MCF 10A (cell line): Measurements from ENCODE around the gene GJA8. TPM values are rescaled to one million over a fixed set of nuclear protein-coding genes. Genes with fewer than 3 reads are reported as not detected.

Experiments
- BruUV-seq: library from RNA; stranded (reverse); fragments of 400-500 nt; replicated peaks from 2 replicates; lab custom pipeline; 2021; lab: Mats Ljungman, UMichigan
- CTCF ChIA-PET: fragments of 300-600 bp; sonication (Branson Sonifier 250); formaldehyde crosslinking; extraction: SDS; loops from one replicate; lab custom pipeline; 2021; ENCODE audit warnings: antibody characterized with exemption, inconsistent platforms; lab: Yijun Ruan, JAX
- POLR2A ChIA-PET: fragments of 300-600, 350-650 bp; sonication (Branson Sonifier 250); formaldehyde crosslinking; extraction: SDS; loops from one replicate; lab custom pipeline; 2020; ENCODE audit warnings: antibody characterized with exemption, inconsistent platforms; lab: Yijun Ruan, JAX
- DNase-seq: peaks from one replicate; pipeline ENCODE4 v3.0.0-alpha.2; 2018; ENCODE audit not compliant: unreplicated experiment
- H3K27ac Mint-ChIP-seq: one replicate; pipeline ENCODE4 v1.8.0; 2022; ENCODE audit warnings: mild to moderate bottlenecking, low read depth, mixed read lengths; ENCODE audit not compliant: unreplicated experiment
- H3K27me3 Mint-ChIP-seq: one replicate; pipeline ENCODE4 v1.8.0; 2022; ENCODE audit warnings: mixed read lengths; ENCODE audit not compliant: insufficient read depth, unreplicated experiment
- H3K36me3 Mint-ChIP-seq: one replicate; pipeline ENCODE4 v1.8.0; 2022; ENCODE audit warnings: mild to moderate bottlenecking, moderate library complexity, mixed read lengths; ENCODE audit not compliant: insufficient read depth, unreplicated experiment
- H3K4me1 Mint-ChIP-seq: one replicate; pipeline ENCODE4 v1.8.0; 2022; ENCODE audit warnings: mixed read lengths; ENCODE audit not compliant: insufficient read depth, unreplicated experiment
- H3K4me3 Mint-ChIP-seq: one replicate; pipeline ENCODE4 v1.8.0; 2022; ENCODE audit warnings: mild to moderate bottlenecking, moderate library complexity, mixed read lengths; ENCODE audit not compliant: unreplicated experiment
- H3K9me3 Mint-ChIP-seq: one replicate; pipeline ENCODE4 v1.8.0; 2022; ENCODE audit warnings: mixed read lengths; ENCODE audit not compliant: unreplicated experiment
- intact Hi-C: fragments of 100-400 bp; cut with micrococcal nuclease; formaldehyde crosslinking; loops from 2 replicates; pipeline ENCODE4 v1.14.1; 2022
- total RNA-seq: library from RNA; stranded (reverse); gene quantifications from 2 replicates; pipeline ENCODE4 v1.2.3, GENCODE V29; 2022
- TF ChIP-seq, protein P1 (sequence below): fragments of 200-600 bp; IDR thresholded peaks from one replicate; pipeline ENCODE4 v1.8.0; 2022; ENCODE audit warnings: antibody characterized with exemption, mild to moderate bottlenecking; ENCODE audit not compliant: unreplicated experiment

The GJA8 gene
- total RNA-seq, 1 experiment from 2014 or later, result not detected

DNA sequence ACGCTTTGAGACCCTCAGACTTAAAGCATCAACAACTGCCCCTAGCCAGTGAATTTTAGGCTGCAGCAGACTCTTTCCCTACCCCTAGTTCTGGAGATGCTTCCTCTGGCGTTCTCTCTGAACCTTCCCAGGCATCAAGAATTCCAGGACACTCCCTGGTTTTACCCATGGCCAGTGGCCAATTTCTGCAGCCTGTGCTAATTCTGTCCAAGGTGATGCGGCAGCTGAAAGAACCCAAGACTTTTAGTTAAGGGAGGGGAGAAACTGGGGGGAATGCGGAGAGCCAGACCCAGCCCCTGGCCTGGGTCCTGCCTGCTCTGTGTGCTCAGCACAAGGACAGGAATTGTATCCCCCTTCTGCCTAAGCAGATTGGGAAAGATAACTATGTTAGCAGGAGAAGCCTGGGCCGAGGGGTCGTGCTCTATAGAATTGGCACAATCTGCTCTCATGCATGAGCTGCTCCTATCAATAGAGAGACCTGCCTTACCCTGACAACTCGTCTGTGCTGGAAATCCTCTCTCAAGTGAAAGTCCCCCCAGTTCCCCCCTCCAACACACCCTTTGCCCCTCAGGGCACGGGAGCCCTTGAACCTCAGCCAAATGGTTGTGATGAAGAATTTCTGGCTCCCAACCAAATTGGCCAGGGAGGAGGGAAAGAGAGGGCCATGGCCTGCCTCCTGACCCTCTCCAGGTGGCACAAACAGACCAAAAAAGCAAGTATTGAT lies 5.4 kb upstream of the GJA8 start:
- H3K9me3 Mint-ChIP-seq, result no peaks in the 10 kb centered on the region
- intact Hi-C loops, result no loop called here
- peak; percentile 86 for DNase-seq
- H3K4me3 Mint-ChIP-seq, result no peak overlapping the region
- peaks cover 16% of the 10 kb centered on the region for H3K4me1 Mint-ChIP-seq
- TF ChIP-seq, protein P1, sequence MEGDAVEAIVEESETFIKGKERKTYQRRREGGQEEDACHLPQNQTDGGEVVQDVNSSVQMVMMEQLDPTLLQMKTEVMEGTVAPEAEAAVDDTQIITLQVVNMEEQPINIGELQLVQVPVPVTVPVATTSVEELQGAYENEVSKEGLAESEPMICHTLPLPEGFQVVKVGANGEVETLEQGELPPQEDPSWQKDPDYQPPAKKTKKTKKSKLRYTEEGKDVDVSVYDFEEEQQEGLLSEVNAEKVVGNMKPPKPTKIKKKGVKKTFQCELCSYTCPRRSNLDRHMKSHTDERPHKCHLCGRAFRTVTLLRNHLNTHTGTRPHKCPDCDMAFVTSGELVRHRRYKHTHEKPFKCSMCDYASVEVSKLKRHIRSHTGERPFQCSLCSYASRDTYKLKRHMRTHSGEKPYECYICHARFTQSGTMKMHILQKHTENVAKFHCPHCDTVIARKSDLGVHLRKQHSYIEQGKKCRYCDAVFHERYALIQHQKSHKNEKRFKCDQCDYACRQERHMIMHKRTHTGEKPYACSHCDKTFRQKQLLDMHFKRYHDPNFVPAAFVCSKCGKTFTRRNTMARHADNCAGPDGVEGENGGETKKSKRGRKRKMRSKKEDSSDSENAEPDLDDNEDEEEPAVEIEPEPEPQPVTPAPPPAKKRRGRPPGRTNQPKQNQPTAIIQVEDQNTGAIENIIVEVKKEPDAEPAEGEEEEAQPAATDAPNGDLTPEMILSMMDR, result no peak
- no TSS peak for BruUV-seq
- H3K27me3 Mint-ChIP-seq, result peaks cover 15% of the 10 kb centered on the region
- no peaks in the 10 kb centered on the region for H3K36me3 Mint-ChIP-seq
- H3K27ac Mint-ChIP-seq, result peak overlapping the region; percentile 61
- POLR2A ChIA-PET, result interaction anchor here (0.9 to 1.4 kb wide), 2 partner anchors 17 to 227 kb away, joined by 3 read pairs; partner anchors contain the start of gene ACP6
- CTCF ChIA-PET, result interaction anchor here (0.6 to 2.8 kb wide), 7 partner anchors 10 to 627 kb away, joined by 3 to 25 read pairs (median 4); no protein-coding TSS in a partner anchor

GRCh38 chr1:147897789-147898188 lies 4.8 kb upstream of the GJA8 start:
- ChIA-PET CTCF (interaction anchor here (1.0 to 1.8 kb wide), 2 partner anchors 174 to 197 kb away, joined by 3 to 6 read pairs; no protein-coding TSS in a partner anchor), POLR2A (interaction anchor here (1.4 kb wide), 1 partner anchor 227 kb away, joined by 3 read pairs; the partner anchor contains the start of gene ACP6)
- Mint-ChIP-seq H3K9me3 (no peaks in the 10 kb centered on the region), H3K4me3 (no peak overlapping the region), H3K36me3 (no peaks in the 10 kb centered on the region), H3K27ac (no peak overlapping the region), H3K27me3 (peaks cover 15% of the 10 kb centered on the region), H3K4me1 (peaks cover 16% of the 10 kb centered on the region)
- intact Hi-C loops, result no loop called here
- TF ChIP-seq, protein P1, result no peak
- DNase-seq, result no peak
- no TSS peak for BruUV-seq

GRCh38 chr1:147904726-147905125 lies 2.1 kb downstream of the GJA8 start:
- no peaks in the 10 kb centered on the region for H3K9me3 Mint-ChIP-seq
- intact Hi-C loops, result no loop called here
- TF ChIP-seq, protein P1, result no peak
- no peak overlapping the region for H3K27ac Mint-ChIP-seq
- ChIA-PET POLR2A (no interaction called here), CTCF (interaction anchor here (7.3 kb wide), 1 partner anchor 13 kb away, joined by 63 read pairs; no protein-coding TSS in a partner anchor)
- no peaks in the 10 kb centered on the region for H3K4me1 Mint-ChIP-seq
- no peak overlapping the region for H3K4me3 Mint-ChIP-seq
- no peak for DNase-seq
- peaks cover 9% of the 10 kb centered on the region for H3K27me3 Mint-ChIP-seq
- H3K36me3 Mint-ChIP-seq, result no peaks in the 10 kb centered on the region
- BruUV-seq, result no TSS peak

- DNase-seq, result no peak
- ChIA-PET POLR2A (interaction anchor here (0.7 kb wide), 1 partner anchor 12 kb away, joined by 3 read pairs; no protein-coding TSS in a partner anchor), CTCF (interaction anchor here (0.6 kb wide), 1 partner anchor 412 kb away, joined by 3 read pairs; no protein-coding TSS in a partner anchor)
- Mint-ChIP-seq H3K27ac (no peak overlapping the region), H3K27me3 (no peaks in the 10 kb centered on the region), H3K4me3 (no peak overlapping the region), H3K9me3 (no peaks in the 10 kb centered on the region), H3K4me1 (no peaks in the 10 kb centered on the region), H3K36me3 (no peaks in the 10 kb centered on the region)
- TF ChIP-seq, protein P1, result no peak
- intact Hi-C loops, result no loop called here
- BruUV-seq, result no TSS peak
Measured at GRCh38 chr1:147907786-147908509, 5.4 kb downstream of the GJA8 start.
